ENCODE measurements around the gene E4F1. TPM values are rescaled to one million over a fixed set of nuclear protein-coding genes. Genes with fewer than 3 reads are reported as not detected.

E4F1 gene
- total and polyA plus RNA-seq, 2 of the 8 experiments (the other 6 are each of a cell fraction or from before 2014, with no cell fraction given) = 22.2 to 27.0 TPM

- no peak for TF ChIP-seq BACH1 (IDR thresholded peaks at IDR 0.05; ENCODE audit: low read length)
- TF ChIP-seq CBX8 (IDR thresholded peaks at IDR 0.05; ENCODE audit: borderline replicate concordance, low read depth, low read length) = no peak
These were observed 11.4 kb downstream of the E4F1 start (continued) for GRCh38 chr16:2234813-2235170.
